Measurements from ENCODE around the gene C11orf42.

DNA sequence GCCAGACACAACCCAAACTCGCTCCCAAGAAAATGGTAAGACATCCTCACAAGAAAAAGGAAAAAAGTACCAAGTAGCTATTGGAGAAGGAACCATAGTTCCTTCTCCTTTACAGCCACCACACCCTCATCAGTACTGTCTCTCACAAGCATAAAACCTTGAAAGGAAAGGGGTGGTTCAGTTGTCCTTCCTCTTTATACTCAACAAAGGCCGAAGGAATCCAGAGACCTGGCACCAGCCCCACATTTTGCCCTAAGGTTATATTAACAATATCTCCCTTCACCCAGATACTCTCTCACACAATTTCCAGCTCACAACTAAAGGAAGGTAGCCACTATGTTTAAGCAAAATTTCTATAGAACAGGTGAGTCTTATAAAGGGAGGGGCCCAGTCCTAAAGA is 20.5 kb downstream of the C11orf42 start:
- no peak for TF ChIP-seq POLR2A (IDR thresholded peaks at IDR 0.05; ENCODE audit: low read length)
- TF ChIP-seq GATA1 (IDR thresholded peaks at IDR 0.05; ENCODE audit: low read depth, low read length): no peak
